A172 (cell line): ENCODE results near the gene LPCAT1. TPM values are rescaled to one million over a fixed set of nuclear protein-coding genes. Genes with fewer than 3 reads are reported as not detected.
A peak's percentile ranks its signal among the peaks of the same experiment; 100 is the strongest.
"Not testable (repeated sequence)": the region's sequence is repeated elsewhere in the genome, so short reads cannot be mapped to it uniquely, and the experiment has no call there.

Source experiments
- DNase-seq: peaks from one replicate; pipeline ENCODE4 v3.0.0-alpha.2; 2015; ENCODE audit warnings: low spot score
- total RNA-seq: library from RNA; depleted of rRNA; stranded (reverse); fragments of >200 nt; shearing (Covaris generic); gene quantifications from 2 replicates; pipeline ENCODE4 v1.2.3, GENCODE V29; 2014

Gene LPCAT1
- total RNA-seq, 1 experiment from 2014 or later = 97.1 TPM

DNA sequence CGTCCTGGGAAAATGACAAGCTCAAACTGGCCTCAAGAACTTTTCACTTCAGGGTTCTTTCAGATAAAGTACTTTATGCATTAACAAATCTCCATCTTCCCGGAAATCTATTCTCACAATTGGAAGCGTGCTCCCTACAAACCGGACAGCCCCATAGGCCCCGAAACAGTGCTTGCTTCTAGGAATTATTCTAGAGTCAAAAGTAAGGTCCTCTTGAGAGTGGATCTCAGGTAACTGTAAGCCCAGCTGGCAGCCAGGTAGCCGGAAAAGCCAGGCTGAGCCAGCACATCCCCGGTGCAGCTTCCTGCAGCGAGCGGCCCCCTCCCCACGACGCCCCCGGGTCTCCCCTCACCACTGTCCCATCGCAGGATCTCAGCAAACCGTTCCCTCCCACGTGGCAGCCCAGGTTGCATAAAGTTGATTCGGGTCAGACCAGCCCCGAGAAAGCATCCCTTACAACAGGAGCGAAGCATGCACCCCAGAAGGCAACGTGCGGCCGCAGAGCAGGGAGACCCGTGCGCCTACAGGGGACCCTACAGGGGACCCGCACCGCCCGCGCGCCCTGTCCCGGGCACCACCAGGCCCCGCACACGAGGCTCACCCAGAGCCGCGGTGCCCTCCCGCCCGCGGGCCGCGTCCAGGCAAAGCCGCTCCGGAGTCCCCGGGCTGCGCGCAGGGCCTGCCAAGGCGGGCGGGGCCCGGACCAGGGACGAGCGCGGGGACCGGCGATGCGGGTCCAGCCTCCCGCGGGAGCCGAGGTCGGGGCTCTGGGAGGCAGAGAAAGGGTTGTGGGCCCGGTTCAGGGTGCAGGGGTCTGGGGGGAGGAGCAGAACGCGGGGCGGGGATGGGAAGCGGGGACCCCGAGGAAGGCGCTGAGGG, 920 bp downstream of the LPCAT1 start:
- DNase-seq = no peak

DNA sequence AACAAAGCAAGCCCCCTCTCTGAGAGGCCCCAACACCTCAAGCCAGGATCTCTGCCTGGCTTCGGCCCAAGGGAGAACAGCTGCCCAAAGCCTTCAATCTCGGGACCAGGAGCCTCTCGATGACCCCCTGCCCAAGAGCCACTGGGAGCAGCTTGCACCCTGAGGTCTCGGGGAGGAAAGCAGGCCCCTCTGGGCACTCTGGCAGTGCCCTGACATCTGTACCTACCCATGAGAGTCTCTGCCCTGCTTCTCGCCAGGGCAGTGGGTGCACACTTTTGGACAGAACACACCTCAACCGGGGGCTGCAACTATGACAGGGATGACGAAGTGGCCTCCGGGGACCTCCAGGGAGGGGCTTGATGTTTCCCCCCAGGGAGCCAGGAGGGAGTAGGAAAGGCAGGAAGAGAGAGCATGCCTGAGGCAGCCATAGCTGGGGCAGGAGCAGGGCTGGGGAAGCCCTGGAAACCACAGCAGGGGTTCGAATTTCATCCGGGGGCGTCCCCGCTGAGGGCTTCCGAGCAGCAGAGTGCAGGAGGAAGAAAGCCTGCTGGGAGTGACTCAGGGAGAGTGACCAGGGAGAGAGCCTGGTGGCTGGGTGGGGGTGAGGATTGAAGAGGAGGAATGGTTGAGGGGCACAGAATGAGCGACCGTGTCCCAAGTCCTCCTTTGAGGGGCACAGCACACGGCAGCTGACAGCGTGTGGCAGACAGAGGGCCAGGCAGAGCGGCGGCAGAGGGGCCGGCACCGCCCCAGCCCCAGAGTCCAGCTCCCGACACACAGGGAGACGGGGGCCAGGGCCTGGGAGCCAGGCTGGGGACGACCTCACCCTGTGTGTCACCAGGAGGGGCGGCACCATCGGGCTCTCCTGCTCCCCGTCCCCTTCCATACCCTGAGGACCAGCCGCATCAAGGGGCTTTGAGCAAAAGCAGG, 1.8 kb downstream of the LPCAT1 start:
- DNase-seq = peak; percentile 55

DNA sequence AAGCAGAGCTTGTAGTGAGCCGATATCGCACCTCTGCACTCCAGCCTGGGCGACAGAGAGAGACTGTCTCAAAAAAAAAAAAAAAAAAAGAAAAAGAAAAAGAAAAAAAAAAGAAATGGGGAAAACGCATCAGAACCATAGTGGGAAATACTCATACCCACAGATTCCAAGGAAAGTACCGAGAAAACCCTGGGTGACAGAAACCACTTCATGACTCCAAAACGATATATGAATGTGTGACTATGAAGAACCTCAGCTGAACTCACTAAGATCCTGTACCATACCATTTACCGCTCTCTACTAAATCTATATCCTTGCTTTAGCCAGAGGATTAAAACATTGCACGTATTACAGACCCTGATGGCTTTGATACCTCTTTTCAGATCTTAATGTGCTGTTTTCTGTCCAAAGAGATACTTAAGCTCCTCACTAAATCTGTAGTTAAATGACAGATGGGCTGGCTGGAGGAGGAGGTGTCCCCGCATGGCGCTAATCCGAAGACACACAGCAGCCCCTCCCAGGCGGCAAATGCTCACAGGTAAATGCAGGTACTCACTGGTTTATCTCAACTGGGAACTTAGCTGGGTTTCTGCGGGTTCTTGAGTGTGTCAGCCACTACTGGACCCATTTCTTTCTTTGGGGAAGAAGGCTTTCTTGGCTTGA, 2.8 kb downstream of the LPCAT1 start:
- DNase-seq = no peak

DNA sequence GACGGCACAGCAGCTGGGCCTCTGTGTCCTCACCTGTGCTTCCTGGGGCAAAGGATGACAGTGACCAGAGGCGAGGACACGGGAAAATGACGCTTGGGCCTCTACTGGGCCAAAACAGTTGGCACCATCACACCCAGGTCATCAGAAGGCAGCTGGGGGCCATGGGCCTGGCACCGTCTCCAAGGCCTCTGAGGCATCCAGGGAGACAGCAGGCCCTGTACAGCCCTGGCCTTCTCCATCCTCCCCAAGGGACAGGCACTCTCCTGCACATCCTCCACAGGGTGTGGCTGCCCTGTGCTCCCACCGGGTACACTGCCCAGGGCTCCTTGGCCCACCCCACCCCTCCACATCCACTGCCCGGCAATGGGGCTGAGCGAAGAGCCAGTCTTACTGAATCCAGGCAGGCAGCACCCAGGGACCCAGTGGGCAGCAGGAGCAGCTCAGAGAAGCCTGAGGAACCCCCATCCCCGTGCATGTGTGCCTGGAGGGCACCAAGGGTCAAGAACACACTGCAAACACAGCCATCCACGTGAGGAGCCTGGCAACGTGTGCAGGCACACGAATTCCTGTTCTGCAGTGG, 4.0 kb downstream of the LPCAT1 start:
- DNase-seq = no peak

DNA sequence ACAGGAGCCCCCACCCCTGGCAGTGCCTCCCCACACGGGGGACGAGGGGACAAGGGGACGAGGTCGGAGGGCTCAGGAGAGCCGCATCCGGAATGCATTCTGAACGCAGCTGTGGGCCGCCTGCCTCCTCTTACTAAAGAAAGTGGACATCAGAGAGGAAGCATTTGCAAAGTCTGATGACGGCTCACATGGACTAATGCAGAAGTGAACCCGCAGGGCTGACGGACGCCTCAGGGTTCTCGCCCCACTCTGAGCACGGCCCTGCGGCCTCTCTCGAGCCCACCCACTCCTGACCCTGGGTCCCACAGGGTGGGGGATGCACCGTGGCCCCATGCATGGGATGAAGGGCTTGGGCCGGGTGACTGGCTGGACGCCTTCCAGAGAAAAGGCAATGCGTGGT, 5.9 kb downstream of the LPCAT1 start:
- DNase-seq = no peak

DNA sequence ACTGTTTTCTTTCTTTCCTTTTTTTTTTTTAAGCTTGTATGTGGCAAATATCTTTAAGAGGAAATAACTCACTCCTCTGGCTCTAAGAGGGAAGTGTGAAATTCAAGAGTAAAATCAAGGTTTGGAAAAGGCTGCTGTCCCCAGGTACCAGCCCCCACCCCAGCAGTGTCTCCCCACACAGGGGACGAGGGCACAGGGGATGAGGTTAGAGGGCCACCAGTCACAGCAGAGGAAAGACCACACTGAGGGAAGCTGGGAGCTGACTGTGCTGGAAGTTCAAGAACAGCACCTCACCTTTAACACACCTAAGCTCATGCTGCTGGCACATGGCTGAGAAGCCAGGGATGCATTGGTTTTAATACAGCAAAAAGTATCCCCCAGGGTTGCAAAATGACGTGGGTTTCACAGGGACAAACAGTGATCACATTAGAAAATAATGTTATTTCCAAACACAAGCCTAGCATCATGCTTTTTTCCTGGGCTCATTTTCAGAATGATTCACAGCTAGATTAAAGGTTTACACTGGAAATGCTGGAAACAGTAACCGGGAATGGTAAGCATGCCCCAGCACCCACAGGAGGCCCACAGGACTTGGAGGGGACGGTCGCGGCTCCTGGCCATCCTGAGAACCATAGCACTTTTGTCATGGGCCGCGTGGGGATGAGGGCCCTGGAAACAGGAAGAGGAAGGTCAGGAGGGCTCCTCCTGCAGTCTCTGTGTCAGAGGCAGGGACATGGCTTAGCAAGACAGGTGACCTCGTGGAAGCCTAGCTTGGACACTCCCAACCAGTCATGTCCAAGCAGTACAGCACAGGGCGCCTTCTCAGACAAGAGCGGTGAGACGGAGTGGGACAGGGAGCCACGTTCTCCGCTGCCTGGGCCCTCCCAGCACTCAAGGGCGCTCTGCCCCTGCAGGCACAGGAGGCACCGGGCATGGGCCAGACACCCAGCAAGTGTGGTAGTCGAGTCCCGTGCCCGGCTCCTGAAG, 6.9 kb downstream of the LPCAT1 start:
- DNase-seq = peak; percentile 16

DNA sequence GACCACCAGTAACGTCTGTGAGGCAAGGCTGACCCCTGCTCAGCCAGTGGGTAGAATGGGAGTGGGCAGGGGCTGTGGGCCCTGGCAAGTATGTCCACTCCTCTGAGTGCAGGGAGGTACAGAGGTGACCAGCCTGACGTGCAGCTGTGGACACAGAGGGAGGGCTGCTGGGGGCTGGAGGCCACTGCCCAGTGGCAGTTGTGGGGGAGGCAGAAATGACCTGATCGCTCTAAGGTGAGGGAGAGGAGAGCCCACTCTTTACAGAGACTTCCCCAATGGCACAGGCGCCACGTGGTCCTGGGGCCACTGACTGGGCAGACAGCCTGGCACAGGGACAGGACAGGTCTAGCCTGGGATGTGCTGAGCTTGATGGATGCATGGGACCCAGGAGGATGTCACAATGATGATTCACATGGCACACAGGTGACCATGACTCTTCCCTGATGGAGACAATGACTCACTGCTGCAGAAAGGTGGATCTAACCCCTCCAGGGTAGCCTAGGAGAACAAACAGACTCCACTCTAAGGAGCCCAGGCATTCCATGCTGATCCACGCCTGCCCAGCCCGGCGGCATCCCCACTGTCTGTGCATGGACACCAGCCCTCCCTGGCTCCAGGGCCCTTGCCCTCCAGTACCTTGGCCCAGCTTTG, 7.7 kb downstream of the LPCAT1 start:
- peak; percentile 77 for DNase-seq

DNA sequence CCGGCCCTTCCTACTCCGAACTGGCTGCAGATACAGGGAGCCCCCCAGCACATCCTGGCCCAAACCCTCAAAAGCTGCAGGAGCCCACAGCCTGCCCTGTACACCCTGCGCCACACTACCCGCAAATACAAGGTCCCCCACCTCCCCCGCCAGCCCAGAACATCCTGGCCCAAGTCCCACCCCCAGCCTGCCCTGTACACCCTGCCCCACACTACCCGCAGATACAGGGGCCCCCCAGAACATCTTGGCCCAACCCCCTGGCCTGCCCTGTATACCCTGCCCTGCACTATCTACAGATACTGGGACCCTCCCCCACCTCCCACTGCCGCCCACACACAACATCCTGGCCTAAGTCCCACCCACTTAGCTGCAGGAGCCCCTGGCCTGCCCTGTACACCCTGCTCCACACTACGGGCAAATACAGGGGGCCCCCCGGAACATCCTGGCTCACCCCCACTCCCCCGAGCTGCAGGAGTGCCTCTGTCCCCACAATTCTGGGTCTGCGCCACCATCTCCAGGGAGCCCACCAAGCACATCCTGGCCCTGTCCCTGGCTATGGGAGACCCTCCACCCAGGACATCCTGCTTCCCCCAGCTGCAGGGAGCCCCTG, 8.3 kb downstream of the LPCAT1 start:
- no peak for DNase-seq

DNA sequence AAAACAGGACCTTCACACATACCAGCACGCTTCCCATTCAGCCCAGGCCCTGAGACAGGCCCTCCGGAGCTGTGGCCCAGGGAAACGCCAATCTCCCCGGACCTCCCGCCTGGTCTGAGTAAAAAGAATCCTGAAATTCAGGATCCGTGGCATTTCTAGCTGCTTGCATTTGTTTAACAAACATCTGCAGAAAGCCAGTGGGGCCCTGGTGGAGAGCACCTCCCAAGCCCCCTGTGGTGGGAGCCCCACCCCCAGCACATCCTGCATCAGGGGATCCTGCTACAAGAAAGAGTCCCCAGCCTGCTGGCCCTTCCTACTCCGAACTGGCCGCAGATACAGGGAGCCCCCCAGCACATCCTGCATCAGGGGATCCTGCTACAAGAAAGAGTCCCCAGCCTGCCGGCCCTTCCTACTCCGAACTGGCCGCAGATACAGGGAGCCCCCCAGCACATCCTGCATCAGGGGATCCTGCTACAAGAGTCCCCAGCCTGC, 8.9 kb downstream of the LPCAT1 start:
- DNase-seq = not testable (repeated sequence)

DNA sequence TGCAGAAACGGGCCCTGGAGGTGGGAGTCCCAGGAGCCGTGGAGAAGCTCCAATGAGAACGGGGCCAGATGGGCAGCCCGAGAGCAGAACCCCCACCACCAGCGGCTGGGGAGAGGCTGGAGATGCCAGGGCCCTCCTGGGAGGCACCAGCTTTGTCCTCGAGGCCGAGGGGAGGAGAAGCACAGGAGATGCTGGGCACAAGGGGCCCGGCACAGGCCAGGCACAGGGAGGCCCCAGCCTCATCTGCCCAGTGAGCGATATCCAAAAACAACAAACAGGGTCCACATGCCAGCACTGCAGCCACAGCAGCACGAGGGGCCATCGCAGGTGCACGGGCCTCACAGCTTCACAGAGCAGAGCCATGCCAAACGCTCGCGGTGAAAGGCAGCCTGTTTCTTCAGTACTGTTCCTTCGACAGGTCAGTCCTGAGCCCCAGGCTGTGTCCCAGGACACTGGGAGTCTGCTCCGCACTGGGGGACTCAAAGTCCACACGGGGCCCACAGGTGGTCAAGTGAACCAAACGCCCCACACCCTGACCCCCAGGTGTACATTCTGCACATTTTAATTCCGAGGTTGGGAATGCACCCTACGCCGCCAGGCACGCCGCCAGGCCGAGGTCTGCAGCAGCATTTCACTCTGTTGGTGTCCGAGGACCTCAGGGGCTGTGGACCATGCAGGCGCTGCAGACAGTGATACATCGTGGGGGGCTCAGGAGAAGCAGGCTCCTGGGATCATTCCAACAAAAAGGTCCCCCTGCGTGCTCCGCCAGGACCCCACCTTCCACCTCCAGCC, 9.5 kb downstream of the LPCAT1 start:
- DNase-seq = no peak

DNA sequence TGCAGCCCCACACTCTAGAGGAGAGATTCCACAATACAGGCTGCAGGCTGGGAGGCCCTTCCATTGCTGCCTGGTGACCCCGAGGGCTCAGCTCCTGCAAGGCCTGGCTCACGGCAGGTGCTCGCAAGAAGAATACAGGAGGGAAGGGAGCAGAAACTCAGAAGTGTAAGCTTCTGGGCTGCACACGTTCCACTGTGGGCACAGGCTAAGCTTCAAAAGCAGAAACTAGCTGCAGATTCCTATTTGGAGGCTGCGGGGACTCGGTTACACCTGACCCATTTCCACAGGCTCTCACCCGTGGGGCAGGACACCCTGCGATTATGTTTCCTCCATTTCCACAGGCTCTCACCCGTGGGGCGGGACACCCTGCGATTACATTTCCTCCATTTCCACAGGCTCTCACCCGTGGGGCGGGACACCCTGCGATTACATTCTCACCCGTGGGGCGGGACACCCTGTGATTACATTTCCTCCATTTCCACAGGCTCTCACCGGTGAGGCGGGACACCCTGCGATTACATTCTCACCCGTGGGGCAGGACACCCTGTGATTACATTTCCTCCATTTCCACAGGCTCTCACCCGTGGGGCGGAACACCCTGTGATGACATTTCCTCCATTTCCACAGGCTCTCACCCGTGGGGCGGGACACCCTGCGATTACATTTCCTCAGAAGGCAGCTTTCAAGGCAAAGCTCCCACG, 10.3 kb downstream of the LPCAT1 start:
- DNase-seq = no peak

DNA sequence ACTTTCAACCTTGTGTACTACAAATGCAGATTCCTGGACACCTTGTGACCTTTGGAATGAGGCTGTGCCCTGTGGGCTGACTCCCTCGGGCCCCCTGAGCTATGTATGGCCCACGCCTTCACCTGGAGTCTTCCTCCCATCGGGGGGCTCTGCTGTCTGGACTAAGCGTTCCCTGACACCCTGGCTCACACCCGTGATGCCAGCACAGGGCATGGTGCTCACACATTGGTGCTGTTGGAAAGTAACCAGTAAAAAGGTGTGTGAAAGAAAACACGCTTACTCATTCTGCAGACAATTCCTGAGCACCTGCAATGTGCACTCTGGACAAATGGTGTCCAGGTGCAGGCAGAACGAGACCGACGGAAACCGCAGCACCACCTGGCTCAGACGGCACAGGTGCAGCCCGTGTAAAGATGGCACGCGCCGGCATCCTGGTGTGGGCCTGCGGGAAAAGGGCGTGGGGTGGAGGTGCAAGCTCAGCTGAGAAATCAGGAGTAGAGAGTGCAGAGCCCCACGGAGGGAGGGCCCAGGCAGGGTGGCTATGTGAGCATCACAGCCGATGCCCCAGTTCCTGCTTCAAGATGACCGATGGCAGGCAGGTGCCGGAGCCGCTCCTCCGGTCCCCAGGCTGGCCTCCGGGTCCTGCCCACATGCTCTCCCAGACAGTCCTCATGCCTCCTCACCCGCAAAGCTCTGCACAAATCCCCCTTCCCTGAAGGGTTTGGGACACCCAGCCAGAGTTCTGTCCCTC, 11.0 kb downstream of the LPCAT1 start:
- DNase-seq = no peak

DNA sequence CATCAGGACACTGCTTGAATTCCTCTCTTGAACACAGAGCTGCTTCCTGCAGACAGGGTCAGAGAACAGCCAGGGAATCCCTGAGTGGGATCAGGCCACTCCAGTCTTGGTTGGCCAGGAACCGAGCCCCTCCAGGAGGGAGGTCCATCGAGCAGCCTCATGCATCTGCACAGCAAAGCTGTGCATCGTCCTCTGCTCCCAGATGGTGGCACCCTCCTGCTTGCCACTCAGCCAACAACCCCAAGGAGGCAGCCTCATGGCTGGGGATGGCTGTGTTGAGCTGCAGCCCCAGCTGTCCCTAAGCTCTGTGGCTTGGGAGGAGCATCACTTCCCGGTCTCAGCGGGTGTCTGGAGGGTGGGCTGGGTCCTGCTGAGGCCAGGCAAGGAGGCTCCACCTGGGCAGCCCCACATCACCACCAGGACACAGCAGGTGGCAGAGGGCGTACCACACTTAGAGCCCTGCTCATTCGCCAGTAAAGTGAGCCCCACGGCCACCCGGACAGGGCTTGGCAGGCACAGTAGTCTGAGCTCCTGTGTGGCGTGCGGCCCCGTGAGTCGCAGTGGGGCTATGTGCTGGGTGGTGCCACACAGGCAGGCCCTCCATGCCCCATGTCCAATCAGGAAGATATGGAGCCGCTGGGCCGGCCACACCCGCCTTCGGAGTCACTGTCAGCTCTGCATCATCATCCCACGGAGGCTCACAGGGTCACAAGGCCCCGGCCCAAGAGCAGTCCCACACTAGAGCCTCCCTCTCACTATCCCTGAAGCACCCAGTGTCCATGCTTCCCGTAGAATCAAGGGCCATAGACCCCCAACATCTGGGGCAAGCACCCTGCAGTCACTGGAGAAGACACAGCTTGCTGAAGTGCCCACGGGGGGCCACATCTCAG, 11.9 kb downstream of the LPCAT1 start:
- DNase-seq = peak; percentile 53

DNA sequence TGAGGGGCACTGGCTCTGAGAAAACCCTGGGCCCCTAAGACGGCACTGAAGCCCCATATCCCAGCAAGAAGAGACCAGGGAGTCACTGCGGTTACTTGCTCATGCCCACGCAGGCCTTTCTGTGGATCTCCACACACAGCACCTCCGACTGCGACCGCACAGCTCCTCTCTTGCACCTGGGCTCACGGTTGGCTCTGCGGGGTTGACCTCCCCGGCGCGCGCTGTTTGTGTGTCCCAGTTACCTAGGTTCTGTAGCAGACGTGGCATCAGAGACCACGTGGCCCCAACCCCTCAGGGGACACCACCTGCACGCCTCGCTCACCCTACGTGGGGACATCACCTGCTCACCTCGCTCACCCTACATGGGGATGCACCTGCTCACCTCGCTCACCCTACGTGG, 12.7 kb downstream of the LPCAT1 start:
- DNase-seq = no peak

DNA sequence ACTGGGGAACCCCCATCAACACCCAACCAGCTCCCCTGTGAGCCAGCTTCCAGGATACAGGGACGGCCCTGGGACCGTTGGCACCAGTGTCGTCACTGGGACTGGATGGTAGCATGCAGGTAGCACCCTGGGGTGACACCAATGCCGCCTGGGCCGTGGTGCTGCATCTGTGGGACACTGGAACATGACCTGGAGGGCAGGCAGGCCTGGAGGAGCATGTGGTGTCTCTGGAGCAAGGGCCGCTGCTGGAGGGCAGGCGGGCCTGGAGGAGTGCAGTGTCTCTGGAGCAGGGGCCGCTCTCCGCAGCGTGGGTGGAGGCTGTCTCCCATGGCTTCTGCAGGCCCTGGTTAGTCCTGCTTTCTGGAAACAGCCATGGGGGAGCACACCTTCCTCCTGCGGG, 13.1 kb downstream of the LPCAT1 start:
- no peak for DNase-seq

DNA sequence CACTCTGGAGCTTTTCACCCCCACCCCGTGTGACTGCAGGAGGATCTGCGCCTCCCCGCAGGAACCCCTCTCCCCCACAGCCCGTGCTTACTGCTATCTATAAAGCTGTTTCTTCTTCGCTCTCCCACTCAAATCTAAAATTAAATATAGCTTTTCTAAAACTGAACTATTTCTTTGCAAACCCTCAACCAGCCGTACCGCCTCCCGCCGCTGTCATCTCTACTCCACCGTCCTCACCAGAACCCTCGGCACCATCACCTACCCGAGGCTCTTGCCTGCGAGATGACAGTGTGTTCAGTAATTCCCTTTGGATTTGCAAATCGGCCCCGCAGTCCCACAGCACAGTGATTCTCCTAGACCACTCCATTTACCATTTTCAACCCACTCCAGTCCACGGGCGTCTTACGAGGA, 13.6 kb downstream of the LPCAT1 start:
- DNase-seq = no peak
